Activated CD8-positive, alpha-beta memory T cell treated with anti-CD3 and anti-CD28 coated beads for 4 hours (primary cell): ENCODE data around the gene CSNK1A1.
A peak's percentile ranks its signal among the peaks of the same experiment; 100 is the strongest.
"Not testable (repeated sequence)": the region's sequence is repeated elsewhere in the genome, so short reads cannot be mapped to it uniquely, and the experiment has no call there.

Experiments
- DNase-seq, 2 donors: peaks; one replicate each; pipeline ENCODE4 v3.0.0-alpha.2; 2020; ENCODE audit warnings: low read depth in 2 of 2

The CSNK1A1 gene

DNA sequence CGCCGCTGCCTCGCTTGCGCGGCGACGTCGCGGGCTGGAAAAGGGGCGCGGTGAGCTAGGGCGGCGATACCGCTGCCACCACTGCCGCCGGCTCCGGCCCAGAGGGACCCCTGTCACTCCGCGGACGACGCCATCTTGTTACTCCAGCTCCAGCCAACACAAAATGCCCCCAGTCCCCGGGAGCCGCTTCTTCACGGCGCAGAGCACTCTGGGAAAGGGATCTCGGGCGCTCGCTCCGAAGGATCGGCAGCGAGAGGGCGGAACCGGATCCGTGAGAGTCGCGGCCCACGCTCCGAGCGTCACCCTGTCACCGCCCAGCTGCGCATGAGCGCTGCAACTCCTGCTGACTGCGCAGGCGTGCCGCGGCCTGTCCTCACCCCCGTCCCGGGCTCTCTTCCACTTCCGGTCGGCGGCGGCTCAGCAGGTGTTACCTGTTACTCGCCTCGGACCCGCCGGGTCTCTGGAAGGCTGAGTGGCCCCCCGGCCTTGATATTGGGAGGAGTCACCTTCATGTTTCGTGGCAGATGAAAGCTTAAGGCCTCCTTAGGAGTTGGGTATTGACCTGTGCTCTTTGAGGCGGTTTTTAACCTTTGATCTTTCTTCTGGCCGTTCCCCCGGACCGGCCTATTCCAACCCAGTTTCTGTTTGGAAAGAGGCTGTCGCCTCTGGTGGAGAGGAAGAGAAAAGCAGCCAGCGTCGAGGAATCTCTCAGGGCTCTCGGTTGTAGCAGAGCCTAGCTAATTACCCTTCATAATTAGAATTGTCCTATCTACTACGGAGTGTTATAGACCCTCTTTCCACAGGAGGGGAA lies at the start of gene CSNK1A1:
Gene CSNK1A1, minus strand, starts transcription at position 213 of the 811 bp plus-strand sequence. CDS start 475 bp downstream, outside the sequence.
- peak; percentile 97 to 98 for DNase-seq

- DNase-seq = no peak
Measured at GRCh38 chr5:149600932-149601331, 49.7 kb upstream of the CSNK1A1 start.

DNA sequence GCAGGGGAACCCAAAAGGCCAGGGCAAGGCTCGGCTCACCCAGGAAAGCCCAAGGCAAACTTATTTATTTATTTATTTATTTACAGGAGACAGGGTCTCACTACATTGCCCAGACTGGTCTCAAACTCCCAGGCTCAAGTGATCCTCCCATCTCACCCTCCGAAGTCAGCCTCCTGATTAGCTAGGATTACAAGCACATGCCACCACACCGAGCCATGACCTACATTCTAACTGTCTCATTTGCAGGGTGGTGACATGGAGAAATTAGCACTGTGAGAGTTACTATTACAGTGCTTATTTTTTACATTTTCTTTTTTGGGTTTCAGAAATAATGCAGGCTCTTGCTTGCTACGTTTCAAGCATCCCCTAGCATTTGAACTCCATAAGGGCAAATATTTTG lies 48.1 kb upstream of the CSNK1A1 start:
- DNase-seq = no peak

DNA sequence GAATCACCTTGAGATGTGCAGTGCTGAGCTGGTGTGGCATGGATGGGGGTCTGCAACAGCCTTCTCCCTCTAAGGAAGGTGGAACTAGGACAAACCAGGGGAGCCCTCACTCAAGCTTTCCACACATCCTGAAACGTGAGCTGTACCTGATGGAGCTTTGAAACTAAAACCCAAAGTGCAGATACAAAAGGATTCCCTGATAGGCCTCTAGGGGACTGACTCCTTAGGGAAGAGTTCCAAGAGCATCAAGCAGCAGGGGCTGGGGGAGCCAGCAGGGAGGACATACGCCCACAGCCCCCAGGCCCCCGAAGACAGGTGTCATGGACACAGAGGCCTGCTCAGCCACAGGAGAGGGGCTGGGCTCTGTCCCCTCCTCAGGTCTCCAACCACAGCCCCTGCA lies 47.7 kb upstream of the CSNK1A1 start:
- DNase-seq = no peak

DNA sequence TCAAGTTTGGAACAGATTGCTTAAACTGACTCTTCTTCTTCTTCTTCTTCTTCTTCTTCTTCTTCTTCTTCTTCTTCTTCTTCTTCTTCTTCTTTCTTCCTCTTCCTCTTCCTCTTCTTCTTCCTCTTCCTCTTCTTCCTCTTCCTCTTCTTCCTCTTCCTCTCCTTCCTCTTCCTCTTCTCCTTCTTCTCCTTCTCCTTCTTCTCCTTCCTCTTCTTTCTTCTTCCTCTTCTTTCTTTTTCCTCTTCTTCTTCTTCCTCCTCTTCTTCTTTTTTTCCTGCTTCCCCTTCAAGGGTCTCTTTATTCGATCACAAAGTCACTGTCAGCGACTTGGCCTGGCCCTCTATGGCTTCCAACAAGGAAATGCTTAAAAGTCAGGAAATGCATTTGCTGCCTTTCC lies 47.0 kb upstream of the CSNK1A1 start:
- not testable (repeated sequence) for DNase-seq

DNA sequence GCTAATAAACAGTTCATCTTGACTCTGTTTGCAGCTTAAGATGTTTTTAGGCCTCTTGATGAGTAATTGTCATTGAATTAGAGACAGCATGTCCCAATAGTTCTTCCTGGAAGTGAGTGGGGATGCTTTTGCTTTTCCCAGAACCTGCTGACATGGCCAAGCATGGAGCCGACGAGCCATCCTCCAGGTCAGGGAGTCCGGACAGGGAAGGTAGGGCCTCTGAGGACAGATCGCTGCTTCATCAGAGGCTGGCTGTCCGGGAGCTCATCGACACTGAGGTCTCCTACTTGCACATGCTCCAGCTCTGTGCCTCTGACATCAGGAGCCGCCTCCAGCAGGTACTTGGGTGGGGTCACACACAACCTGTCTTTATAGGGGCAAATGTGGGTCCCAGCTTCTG lies 46.4 kb upstream of the CSNK1A1 start:
- DNase-seq = no peak

DNA sequence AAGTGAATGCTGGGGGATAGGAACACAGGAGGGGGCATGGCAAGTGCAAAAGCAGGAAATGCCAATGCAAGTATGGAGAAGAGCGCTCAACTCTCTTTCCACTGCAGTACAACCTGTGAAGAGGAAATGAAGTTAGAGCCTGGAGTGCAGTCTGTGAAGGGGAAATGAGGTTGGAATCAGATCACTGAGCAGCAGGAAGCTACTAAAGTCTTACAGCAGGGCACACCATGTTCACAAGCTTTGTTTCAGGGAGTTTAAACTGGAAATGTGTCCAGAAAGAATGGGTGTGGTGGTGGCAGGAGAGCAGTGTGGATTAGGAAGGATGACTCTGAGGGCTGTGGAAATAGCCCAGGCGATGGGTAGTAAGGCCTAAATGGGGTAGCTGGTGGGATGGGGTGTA lies 45.5 kb upstream of the CSNK1A1 start:
- no peak for DNase-seq

DNA sequence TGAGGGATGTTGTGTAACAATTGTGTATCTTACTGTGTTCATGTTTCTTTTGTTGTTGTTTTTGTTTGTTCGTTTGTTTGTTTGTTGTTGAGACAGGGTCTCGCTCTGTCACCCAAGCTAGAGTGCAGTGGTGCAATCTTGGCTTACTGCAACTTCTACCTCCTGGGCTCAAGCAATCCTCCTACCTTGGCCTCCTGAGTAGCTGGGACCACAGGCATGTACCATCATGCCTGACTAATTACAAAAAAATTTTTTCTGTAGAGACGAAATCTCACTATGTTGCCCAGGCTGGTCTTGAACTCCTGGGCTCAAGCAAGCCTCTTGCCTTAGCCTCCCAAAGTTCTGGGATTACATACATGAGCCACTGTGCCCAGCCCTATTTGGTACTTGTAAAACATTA lies 43.9 kb upstream of the CSNK1A1 start:
- not testable (repeated sequence) for DNase-seq

DNA sequence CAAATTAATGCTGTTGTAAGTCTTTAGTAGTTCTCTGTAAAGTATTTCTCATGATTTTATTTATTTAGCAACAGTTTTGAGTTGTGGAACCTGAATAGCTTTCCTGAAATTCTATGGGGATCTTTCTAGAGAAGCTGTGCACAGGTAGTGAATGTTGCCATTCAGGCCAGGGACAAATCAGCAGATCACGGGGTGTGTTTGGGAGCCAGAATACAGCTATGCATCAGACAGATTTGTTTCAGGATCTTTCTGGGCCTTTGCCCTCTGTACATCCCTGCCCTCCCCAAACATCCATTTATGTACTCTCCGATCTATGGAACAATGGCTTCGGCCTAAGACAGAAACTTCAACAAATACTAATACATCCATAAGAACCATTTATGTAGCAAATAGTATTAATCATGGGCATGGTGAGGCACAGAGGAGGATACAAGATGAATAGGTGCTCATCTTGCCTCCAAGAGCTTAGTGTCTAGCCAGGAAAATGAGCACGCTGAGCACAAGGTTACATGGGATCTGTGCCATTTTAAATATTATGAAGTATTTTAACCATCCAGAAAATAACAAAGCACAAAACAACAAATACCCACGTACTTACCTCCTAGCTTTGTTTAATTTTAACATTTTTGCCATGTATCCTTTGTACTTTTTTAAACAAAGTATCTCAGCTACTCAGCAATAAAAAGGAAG lies 43.1 kb upstream of the CSNK1A1 start:
- no peak for DNase-seq

DNA sequence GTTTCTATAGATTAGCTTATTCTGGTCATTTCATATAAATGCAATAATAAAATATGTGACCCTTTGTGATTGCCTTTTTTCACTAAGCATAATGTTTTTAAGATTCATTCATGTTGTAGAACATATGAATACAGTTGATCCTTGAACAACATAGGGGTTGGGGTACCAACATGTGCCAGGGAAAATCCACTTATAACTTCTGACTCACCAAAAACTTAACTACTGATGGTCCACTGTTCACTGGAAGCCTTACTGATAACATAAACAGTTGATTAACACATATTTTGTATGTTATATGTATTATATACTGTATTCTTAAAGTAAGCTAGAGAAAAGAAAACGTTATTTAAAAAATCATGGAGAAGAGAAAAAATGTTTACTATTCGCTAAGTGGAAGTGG lies 42.1 kb upstream of the CSNK1A1 start:
- no peak for DNase-seq

GRCh38 chr5:149588936-149589335 lies 37.7 kb upstream of the CSNK1A1 start:
- no peak for DNase-seq

- no peak for DNase-seq
Measured at GRCh38 chr5:149586708-149587318, 35.6 kb upstream of the CSNK1A1 start.

DNA sequence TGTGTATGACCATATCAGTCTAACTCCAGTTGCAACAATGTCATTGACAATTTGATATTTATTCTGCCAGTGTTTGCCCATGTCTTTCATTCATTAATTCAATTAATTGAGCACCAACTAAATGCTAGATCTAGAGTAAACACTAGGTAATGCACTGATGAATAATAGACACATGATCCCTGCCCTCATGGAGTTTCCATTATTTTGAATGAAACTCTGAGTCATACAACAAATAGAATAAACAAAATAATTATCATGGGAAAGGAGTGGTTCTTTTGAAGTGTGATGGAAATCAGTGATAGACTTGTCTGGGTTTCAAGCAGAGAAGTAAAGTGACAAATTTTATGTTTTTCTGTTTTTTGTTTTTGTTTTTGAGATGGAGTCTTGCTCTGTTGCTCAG lies 34.7 kb upstream of the CSNK1A1 start:
- no peak for DNase-seq

- no peak for DNase-seq
Measured at GRCh38 chr5:149584121-149584520, 32.9 kb upstream of the CSNK1A1 start.

- DNase-seq = no peak
Measured at GRCh38 chr5:149583394-149583793, 32.2 kb upstream of the CSNK1A1 start.

- DNase-seq = no peak
Measured at GRCh38 chr5:149581931-149582768, 30.9 kb upstream of the CSNK1A1 start.

- peak in 1 of 2 donors; percentile 4 for DNase-seq
Measured at GRCh38 chr5:149581192-149581861, 30.1 kb upstream of the CSNK1A1 start, which contains the start of gene ARHGEF37. Gene ARHGEF37 (plus strand): TSS chr5:149581498. CDS start chr5:149597770, 16,272 bp downstream.

DNA sequence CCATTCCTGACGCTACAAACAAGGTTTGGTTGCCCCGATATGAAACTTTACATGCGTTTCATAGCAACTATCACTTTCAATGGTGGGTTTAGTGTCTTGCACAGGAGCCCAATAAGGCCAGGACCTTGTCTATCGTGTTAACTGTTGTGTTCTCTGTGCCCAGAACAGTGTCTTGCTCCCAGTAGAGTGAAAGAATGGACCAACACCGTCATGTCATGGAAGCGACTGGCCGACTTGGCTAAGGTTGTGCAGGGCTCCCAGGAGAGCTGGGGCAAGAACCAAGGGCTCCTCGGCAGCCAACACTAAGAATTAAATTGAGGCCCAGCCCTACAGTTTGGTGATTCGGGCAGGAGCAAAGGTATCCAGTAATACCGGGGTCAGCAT lies 29.6 kb upstream of the CSNK1A1 start:
- DNase-seq = no peak

GRCh38 chr5:149578896-149579295 lies 27.7 kb upstream of the CSNK1A1 start:
- DNase-seq = no peak

DNA sequence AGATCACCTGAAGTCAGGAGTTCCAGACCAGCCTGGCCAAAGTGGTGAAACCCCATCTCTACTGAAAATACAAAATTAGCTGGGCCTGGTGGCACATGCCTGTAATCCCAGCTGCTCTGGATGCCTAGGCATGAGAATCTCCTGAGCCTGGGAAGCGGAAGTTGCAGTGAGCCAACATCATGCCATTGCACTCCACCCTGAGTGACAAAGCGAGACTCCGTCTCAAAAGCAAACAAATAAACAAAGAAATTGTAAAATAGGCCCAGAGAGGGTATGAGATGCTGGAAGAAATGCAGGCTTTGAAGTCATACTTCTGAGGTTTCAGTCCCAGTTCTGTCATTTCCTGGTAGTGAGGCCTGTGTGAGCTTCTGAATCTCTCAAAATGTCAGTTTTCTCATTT lies 24.8 kb upstream of the CSNK1A1 start:
- no peak for DNase-seq

GRCh38 chr5:149575131-149575530 lies 23.9 kb upstream of the CSNK1A1 start:
- no peak for DNase-seq
